ENCODE measurements around the gene KDM4C. TPM values are rescaled to one million over a fixed set of nuclear protein-coding genes. Genes with fewer than 3 reads are reported as not detected.
"Not testable (repeated sequence)": the region's sequence is repeated elsewhere in the genome, so short reads cannot be mapped to it uniquely, and the experiment has no call there.

Gene KDM4C
- total RNA-seq, 1 donor from 2014 or later: 39.8 TPM

DNA sequence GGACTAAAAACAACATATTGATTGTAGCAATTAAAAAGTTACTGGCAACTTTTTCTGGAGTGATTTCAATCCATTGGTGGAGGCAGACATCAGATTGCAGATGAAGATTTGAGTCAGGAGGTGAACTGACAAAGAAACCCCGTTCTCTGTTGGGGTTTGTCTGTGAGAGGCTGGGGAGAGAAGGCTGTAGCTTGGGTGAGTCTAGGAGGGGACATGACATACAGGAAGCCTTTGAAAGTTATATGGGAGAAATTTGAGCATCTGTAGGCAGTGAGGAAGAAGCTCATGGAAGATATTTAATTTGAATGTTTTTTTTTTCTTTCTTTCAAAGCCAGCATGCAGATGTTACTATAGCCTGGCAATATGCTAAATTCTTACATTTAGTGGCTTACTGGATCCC, 26.0 kb downstream of the KDM4C start:
- intact Hi-C loops (cut with DNase I): no loop called here
- H3K4me1 ChIP-seq: peaks cover 33% of the 10 kb centered on the region
- H3K4me3 ChIP-seq: no peak overlapping the region
- no peak overlapping the region for H3K27ac ChIP-seq
- H3K36me3 ChIP-seq: no peaks in the 10 kb centered on the region
- ATAC-seq: no peak
- TF ChIP-seq, protein P1, sequence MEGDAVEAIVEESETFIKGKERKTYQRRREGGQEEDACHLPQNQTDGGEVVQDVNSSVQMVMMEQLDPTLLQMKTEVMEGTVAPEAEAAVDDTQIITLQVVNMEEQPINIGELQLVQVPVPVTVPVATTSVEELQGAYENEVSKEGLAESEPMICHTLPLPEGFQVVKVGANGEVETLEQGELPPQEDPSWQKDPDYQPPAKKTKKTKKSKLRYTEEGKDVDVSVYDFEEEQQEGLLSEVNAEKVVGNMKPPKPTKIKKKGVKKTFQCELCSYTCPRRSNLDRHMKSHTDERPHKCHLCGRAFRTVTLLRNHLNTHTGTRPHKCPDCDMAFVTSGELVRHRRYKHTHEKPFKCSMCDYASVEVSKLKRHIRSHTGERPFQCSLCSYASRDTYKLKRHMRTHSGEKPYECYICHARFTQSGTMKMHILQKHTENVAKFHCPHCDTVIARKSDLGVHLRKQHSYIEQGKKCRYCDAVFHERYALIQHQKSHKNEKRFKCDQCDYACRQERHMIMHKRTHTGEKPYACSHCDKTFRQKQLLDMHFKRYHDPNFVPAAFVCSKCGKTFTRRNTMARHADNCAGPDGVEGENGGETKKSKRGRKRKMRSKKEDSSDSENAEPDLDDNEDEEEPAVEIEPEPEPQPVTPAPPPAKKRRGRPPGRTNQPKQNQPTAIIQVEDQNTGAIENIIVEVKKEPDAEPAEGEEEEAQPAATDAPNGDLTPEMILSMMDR (IDR thresholded peaks at IDR 0.05): no peak
- no peak for DNase-seq
- no peaks in the 10 kb centered on the region for H3K9me3 ChIP-seq
- no peaks in the 10 kb centered on the region for H3K27me3 ChIP-seq (ENCODE audit: low read depth)

DNA sequence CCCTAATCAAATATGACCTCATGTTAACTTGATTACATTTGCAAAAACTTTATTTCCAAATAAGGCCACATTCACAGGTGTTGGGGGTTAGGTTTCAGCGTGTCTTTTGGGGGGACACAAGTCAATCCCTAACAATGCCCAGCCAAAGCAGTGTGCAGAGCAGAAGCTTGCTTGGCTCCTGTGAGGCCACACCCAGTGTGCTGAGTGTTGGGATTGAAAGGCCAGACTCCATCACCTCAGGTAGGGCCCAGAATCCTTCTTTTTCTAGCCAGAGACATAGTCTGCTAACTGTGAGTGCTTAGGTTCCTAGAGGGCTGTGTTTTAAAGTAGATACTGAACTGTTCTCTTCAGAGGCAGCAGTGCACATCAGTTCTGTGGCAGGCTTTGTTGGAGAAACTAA, 27.9 kb downstream of the KDM4C start:
- Histone ChIP-seq H3K36me3 (no peaks in the 10 kb centered on the region), H3K27me3 (ENCODE audit: low read depth) (no peaks in the 10 kb centered on the region), H3K4me1 (peaks cover 26% of the 10 kb centered on the region), H3K27ac (no peak overlapping the region), H3K4me3 (no peak overlapping the region), H3K9me3 (no peaks in the 10 kb centered on the region)
- TF ChIP-seq, protein P1 (IDR thresholded peaks at IDR 0.05): no peak
- no peak for ATAC-seq
- intact Hi-C loops (cut with DNase I): no loop called here
- DNase-seq: no peak

GRCh38 chr9:6787793-6788161, 30.0 kb downstream of the KDM4C start:
- intact Hi-C loops (cut with DNase I): no loop called here
- DNase-seq: no peak
- TF ChIP-seq, protein P1 (IDR thresholded peaks at IDR 0.05): no peak
- Histone ChIP-seq H3K4me3 (no peak overlapping the region), H3K27ac (no peak overlapping the region), H3K27me3 (ENCODE audit: low read depth) (no peaks in the 10 kb centered on the region), H3K4me1 (peaks cover 25% of the 10 kb centered on the region), H3K36me3 (no peaks in the 10 kb centered on the region), H3K9me3 (no peaks in the 10 kb centered on the region)
- ATAC-seq: no peak

- TF ChIP-seq, protein P1 (IDR thresholded peaks at IDR 0.05): no peak
- H3K4me1 ChIP-seq: peaks cover 19% of the 10 kb centered on the region
- H3K9me3 ChIP-seq: no peaks in the 10 kb centered on the region
- ATAC-seq (peak in 1 of 2 donors; percentile 39), DNase-seq (no peak)
- no peak overlapping the region for H3K4me3 ChIP-seq
- peaks cover 3% of the 10 kb centered on the region for H3K36me3 ChIP-seq
- no peak overlapping the region for H3K27ac ChIP-seq
- intact Hi-C loops (cut with DNase I): no loop called here
- H3K27me3 ChIP-seq (ENCODE audit: low read depth): no peaks in the 10 kb centered on the region
Measured at GRCh38 chr9:6788162-6789016, 30.6 kb downstream of the KDM4C start.

DNA sequence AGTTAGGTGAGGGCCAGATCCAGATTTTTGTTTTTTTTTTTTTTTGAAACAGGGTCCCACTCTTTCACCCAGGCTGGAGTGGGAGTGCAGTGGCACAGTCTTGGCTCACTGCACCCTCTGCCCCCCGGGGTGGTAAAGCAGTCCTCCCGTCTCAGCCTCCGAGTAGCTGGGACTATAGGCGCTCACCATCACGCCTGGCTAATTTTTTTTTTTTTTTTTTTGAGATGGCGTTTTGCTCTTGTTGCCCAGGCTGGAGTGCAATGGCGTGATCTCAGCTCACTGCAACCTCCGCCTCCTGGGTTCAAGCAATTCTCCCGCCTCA, 31.2 kb downstream of the KDM4C start:
- peak in 1 of 2 donors; percentile 18 for ATAC-seq
- DNase-seq; H3K36me3 ChIP-seq; H3K4me3 ChIP-seq; H3K27me3 ChIP-seq (ENCODE audit: low read depth); H3K9me3 ChIP-seq; H3K27ac ChIP-seq; intact Hi-C loops (cut with DNase I): not testable (repeated sequence)
- peaks cover 17% of the 10 kb centered on the region for H3K4me1 ChIP-seq

GRCh38 chr9:6790866-6791265, 33.1 kb downstream of the KDM4C start:
- TF ChIP-seq, protein P1 (IDR thresholded peaks at IDR 0.05): no peak
- intact Hi-C loops (cut with DNase I): no loop called here
- Histone ChIP-seq H3K36me3 (peaks cover 22% of the 10 kb centered on the region), H3K4me1 (peaks cover 17% of the 10 kb centered on the region), H3K27ac (no peak overlapping the region), H3K9me3 (no peaks in the 10 kb centered on the region), H3K27me3 (ENCODE audit: low read depth) (no peaks in the 10 kb centered on the region), H3K4me3 (no peak overlapping the region)
- DNase-seq: no peak
- no peak for ATAC-seq
